ENCODE results near the gene PLA2G2F. TPM values are rescaled to one million over a fixed set of nuclear protein-coding genes. Genes with fewer than 3 reads are reported as not detected.
A peak's percentile ranks its signal among the peaks of the same experiment; 100 is the strongest.

PLA2G2F gene
- total and polyA plus RNA-seq, 2 experiments from 2014 or later = not detected

- no peaks in the 10 kb centered on the region for H3K4me1 ChIP-seq (ENCODE audit: insufficient read depth)
- peaks cover 7% of the 10 kb centered on the region; the same call in 2 of the 3 replicates for H3K4me1 Mint-ChIP-seq
- no peaks in the 10 kb centered on the region for H3K36me3 Mint-ChIP-seq (ENCODE audit: low read depth)
- H3K27me3 Mint-ChIP-seq (ENCODE audit: insufficient read depth, low read depth, poor library complexity) = peaks cover 3% of the 10 kb centered on the region
- H3K36me3 ChIP-seq (ENCODE audit: insufficient read depth) = no peaks in the 10 kb centered on the region
- H3K4me3 ChIP-seq = no peak overlapping the region
- H3K9me2 ChIP-seq (ENCODE audit: insufficient read depth) = no peaks in the 10 kb centered on the region
- no peak overlapping the region for H3K27ac Mint-ChIP-seq
- no peak for ATAC-seq
- no peaks in the 10 kb centered on the region for H3K27me3 ChIP-seq (ENCODE audit: insufficient read depth)
- H3F3A ChIP-seq (replicated peaks; ENCODE audit: low read depth) = no peaks in the 10 kb centered on the region
- no peaks in the 10 kb centered on the region for H3K79me2 ChIP-seq (replicated peaks; ENCODE audit: insufficient read depth)
- H3K27ac ChIP-seq (ENCODE audit: low read depth) = no peak overlapping the region
- TF ChIP-seq POLR2AphosphoS5 (IDR thresholded peaks at IDR 0.05; ENCODE audit: low read depth) = no peak
- no peak overlapping the region for H3K4me2 ChIP-seq
- DNase-seq (ENCODE audit: low spot score) = no peak
- no peaks in the 10 kb centered on the region for H4K20me1 ChIP-seq (replicated peaks; ENCODE audit: insufficient read depth)
- H3K4me3 Mint-ChIP-seq = no peak overlapping the region
- H2AFZ ChIP-seq = 0 out of 2 replicates have a peak overlapping the region, but pooled peaks have one; percentile 47
- H3K9me3 Mint-ChIP-seq = peaks cover 2% of the 10 kb centered on the region; the same call in 1 of the 3 replicates
Measured at GRCh38 chr1:20174937-20175666, 36.0 kb downstream of the PLA2G2F start.

- H3K4me2 ChIP-seq = no peak overlapping the region
- H3K9me2 ChIP-seq (ENCODE audit: insufficient read depth) = no peaks in the 10 kb centered on the region
- DNase-seq (ENCODE audit: low spot score) = peak; percentile 22
- peak; percentile 72 for ATAC-seq
- H3K36me3 ChIP-seq (ENCODE audit: insufficient read depth) = no peaks in the 10 kb centered on the region
- H2AFZ ChIP-seq = no peak overlapping the region
- H3K27me3 ChIP-seq (ENCODE audit: insufficient read depth) = no peaks in the 10 kb centered on the region
- no peak overlapping the region for H3K4me3 Mint-ChIP-seq
- H3K27ac Mint-ChIP-seq = no peak overlapping the region
- peaks cover 7% of the 10 kb centered on the region; the same call in 2 of the 3 replicates for H3K4me1 Mint-ChIP-seq
- TF ChIP-seq CREB1 (CRISPR knock-in tag; IDR thresholded peaks at IDR 0.05; ENCODE audit: low read depth) = no peak
- TF ChIP-seq POLR2AphosphoS5 (IDR thresholded peaks at IDR 0.05; ENCODE audit: low read depth) = no peak
- TF ChIP-seq ZNF331 (CRISPR knock-in tag; IDR thresholded peaks at IDR 0.05; ENCODE audit: low read depth) = no peak
- TF ChIP-seq STAT1 (IDR thresholded peaks at IDR 0.05; ENCODE audit: unreplicated experiment) = no peak
- no peak for TF ChIP-seq JUNB (IDR thresholded peaks at IDR 0.05; ENCODE audit: unreplicated experiment)
- no peak for TF ChIP-seq REST (IDR thresholded peaks at IDR 0.05; ENCODE audit: unreplicated experiment)
- TF ChIP-seq ETS1 (IDR thresholded peaks at IDR 0.05) = no peak
- no peaks in the 10 kb centered on the region for H4K20me1 ChIP-seq (replicated peaks; ENCODE audit: insufficient read depth)
- H3K27me3 Mint-ChIP-seq (ENCODE audit: insufficient read depth, low read depth, poor library complexity) = peaks cover 5% of the 10 kb centered on the region
- H3K9me3 Mint-ChIP-seq = peaks cover 2% of the 10 kb centered on the region; the same call in 1 of the 3 replicates
- no peaks in the 10 kb centered on the region for H3K4me1 ChIP-seq (ENCODE audit: insufficient read depth)
- no peaks in the 10 kb centered on the region for H3K36me3 Mint-ChIP-seq (ENCODE audit: low read depth)
- no peaks in the 10 kb centered on the region for H3K79me2 ChIP-seq (replicated peaks; ENCODE audit: insufficient read depth)
- H3F3A ChIP-seq (replicated peaks; ENCODE audit: low read depth) = no peaks in the 10 kb centered on the region
- no peak overlapping the region for H3K4me3 ChIP-seq
- no peak overlapping the region for H3K27ac ChIP-seq (ENCODE audit: low read depth)
Measured at GRCh38 chr1:20178634-20179370, 39.7 kb downstream of the PLA2G2F start.
